GM12878 (cell line): Measurements from ENCODE around the gene KCNK1. TPM values are rescaled to one million over a fixed set of nuclear protein-coding genes. Genes with fewer than 3 reads are reported as not detected.
A peak's percentile ranks its signal among the peaks of the same experiment; 100 is the strongest.

Experiments
- ATAC-seq: fragments of 200-7000 bp; cut with Tn5 transposase; 3 replicates; pipeline ENCODE4 v1.9.1; 2020; ENCODE audit warnings: mild to moderate bottlenecking, moderate library complexity
- BruUV-seq: library from RNA; stranded (reverse); fragments of 400-500 nt; replicated peaks from 2 replicates; lab custom pipeline; 2021; lab: Mats Ljungman, UMichigan
- CTCF ChIA-PET: fragments of 300-600 bp; sonication (Branson Sonifier 250); formaldehyde crosslinking; extraction: SDS; loops from one replicate; lab custom pipeline; 2021; ENCODE audit warnings: inconsistent platforms; lab: Yijun Ruan, JAX
- POLR2A ChIA-PET: fragments of 350-600 bp; formaldehyde crosslinking; extraction: SDS; loops from one replicate; lab custom pipeline; 2021; ENCODE audit warnings: inconsistent platforms; lab: Charles Lee
- RAD21 ChIA-PET: fragments of 300-600 bp; sonication (Branson Sonifier 250); formaldehyde crosslinking; loops from one replicate; lab custom pipeline; 2023; ENCODE audit warnings: antibody characterized with exemption; ENCODE audit not compliant: unreplicated experiment; lab: Charles Lee
- SMC1A ChIA-PET: fragments of 300-600 bp; sonication (Branson Sonifier 250); formaldehyde crosslinking; loops from one replicate; lab custom pipeline; 2023; ENCODE audit not compliant: unreplicated experiment, uncharacterized antibody; lab: Charles Lee
- DNase-seq: peaks from one replicate; pipeline ENCODE4 v3.0.0-alpha.2; 2011; ENCODE audit warnings: low read depth, low spot score
- FAIRE-seq: peaks from 3 replicates; lab custom pipeline; 2011; peaks lifted over from hg19 to GRCh38; lab: Jason Lieb, UNC
- H2AFZ ChIP-seq: 2 replicates; pipeline ENCODE4 v1.6.0; 2011; ENCODE audit warnings: low read depth, low read length, control low read depth; ENCODE audit not compliant: control insufficient read depth
- H3K27ac ChIP-seq: 2 replicates; pipeline ENCODE4 v1.5.1; 2011; ENCODE audit warnings: control low read depth; ENCODE audit not compliant: control insufficient read depth, insufficient read depth
- H3K27me3 ChIP-seq, 2 experiments: replicated peaks in 1 of 2; 2 replicates each; pipeline versions ENCODE4 v1.6.0 to v1.6.1; 2011; ENCODE audit warnings: low read length in 1 of 2; ENCODE audit not compliant: control insufficient read depth in 2 of 2, insufficient read depth in 2 of 2
- H3K36me3 ChIP-seq, 2 experiments: 2 replicates each; pipeline ENCODE4 v1.5.1; 2011; ENCODE audit warnings: low read length in 1 of 2; ENCODE audit not compliant: control insufficient read depth in 2 of 2, insufficient read depth in 2 of 2
- H3K4me1 ChIP-seq: 2 replicates; pipeline ENCODE4 v1.6.1; 2011; ENCODE audit warnings: mild to moderate bottlenecking, low read length, moderate library complexity, mixed read lengths; ENCODE audit not compliant: control insufficient read depth, insufficient read depth
- H3K4me2 ChIP-seq: 2 replicates; pipeline ENCODE4 v1.6.0; 2011; ENCODE audit warnings: control low read depth; ENCODE audit not compliant: control insufficient read depth, insufficient read depth
- H3K4me3 ChIP-seq: fragments of 200-600 bp; sonication (generic); 2 replicates; pipeline ENCODE4 v1.5.1; 2016
- H3K79me2 ChIP-seq: 2 replicates; pipeline ENCODE4 v1.6.0; 2011; ENCODE audit warnings: low read length; ENCODE audit not compliant: control insufficient read depth, insufficient read depth
- H3K9ac ChIP-seq: 2 replicates; pipeline ENCODE4 v1.8.0; 2011; ENCODE audit warnings: low read length, control low read depth, mixed read lengths; ENCODE audit not compliant: control insufficient read depth, insufficient read depth
- H3K9me3 ChIP-seq: replicated peaks from 3 replicates; pipeline ENCODE4 v1.5.1; 2011; ENCODE audit warnings: mild to moderate bottlenecking, low read length; ENCODE audit not compliant: control insufficient read depth, insufficient read depth
- H4K20me1 ChIP-seq: 2 replicates; pipeline ENCODE4 v1.6.0; 2011; ENCODE audit not compliant: control insufficient read depth, insufficient read depth
- BCL11A ChIP-seq: IDR thresholded peaks from 2 replicates; pipeline ENCODE4 v1.6.1; 2011; ENCODE audit warnings: low read depth, low read length
- BHLHE40 ChIP-seq, 2 experiments: fragments of 450-650 bp in 1 of 2; IDR thresholded peaks; 2 replicates each; pipeline ENCODE4 v1.6.1; 2011 to 2017; ENCODE audit warnings: low read depth in 2 of 2, borderline replicate concordance in 1 of 2, improper control_type of control experiment in 1 of 2, low read length in 1 of 2, mild to moderate bottlenecking in 1 of 2
- BRCA1 ChIP-seq: IDR thresholded peaks from 2 replicates; pipeline ENCODE4 v1.6.1; 2011; ENCODE audit warnings: low read depth, low read length, improper control_type of control experiment
- ETV6 ChIP-seq, 2 experiments: fragments of 450-650 bp in 1 of 2; IDR thresholded peaks in 1 of 2; conservative IDR thresholded peaks in 1 of 2; 2 replicates each; pipeline ENCODE4 v1.6.1; 2014; ENCODE audit warnings: antibody characterized with exemption in 1 of 2, borderline replicate concordance in 1 of 2, low read depth in 1 of 2, mild to moderate bottlenecking in 1 of 2, moderate library complexity in 1 of 2
- JUNB ChIP-seq: IDR thresholded peaks from 2 replicates; pipeline ENCODE4 v1.6.1; 2016; ENCODE audit warnings: antibody characterized with exemption, mild to moderate bottlenecking
- MYC ChIP-seq: IDR thresholded peaks from 2 replicates; pipeline ENCODE4 v1.6.1; 2011; ENCODE audit warnings: mild to moderate bottlenecking, low read length, moderate library complexity, inconsistent platforms; ENCODE audit not compliant: insufficient read depth, insufficient replicate concordance, insufficient read length, severe bottlenecking
- PAX5 ChIP-seq: IDR thresholded peaks from 2 replicates; pipeline ENCODE4 v1.6.1; 2011; ENCODE audit warnings: low read depth, low read length, borderline replicate concordance
- PML ChIP-seq: IDR thresholded peaks from 2 replicates; pipeline ENCODE4 v1.6.1; 2012; ENCODE audit warnings: low read length, inconsistent platforms
- RBBP5 ChIP-seq: fragments of 200-600 bp; sonication (generic); conservative IDR thresholded peaks from 2 replicates; pipeline ENCODE4 v1.6.1; 2016
- RUNX3 ChIP-seq: IDR thresholded peaks from 2 replicates; pipeline ENCODE4 v1.6.1; 2012; ENCODE audit warnings: low read length, inconsistent platforms
- SMAD1 ChIP-seq: fragments of 450-650 bp; IDR thresholded peaks from 2 replicates; pipeline ENCODE4 v1.6.1; 2018; ENCODE audit warnings: mild to moderate bottlenecking, low read depth; ENCODE audit not compliant: partially characterized antibody
- SMAD5 ChIP-seq: IDR thresholded peaks from 2 replicates; pipeline ENCODE4 v1.6.1; 2016; ENCODE audit warnings: antibody characterized with exemption, low read depth
- SMARCA5 ChIP-seq: fragments of 450-650 bp; IDR thresholded peaks from 2 replicates; pipeline ENCODE4 v1.6.1; 2017; ENCODE audit warnings: mild to moderate bottlenecking
- SPI1 ChIP-seq: IDR thresholded peaks from 2 replicates; pipeline ENCODE4 v1.6.1; 2011; ENCODE audit warnings: low read depth, mild to moderate bottlenecking, low read length, moderate library complexity, borderline replicate concordance; ENCODE audit not compliant: insufficient read depth
- SRF ChIP-seq, 2 experiments: IDR thresholded peaks; 2 replicates each; pipeline ENCODE4 v1.6.1; 2011; ENCODE audit warnings: low read depth in 2 of 2, low read length in 2 of 2, mild to moderate bottlenecking in 1 of 2, moderate library complexity in 1 of 2
- SUZ12 ChIP-seq: fragments of 200-600 bp; sonication (generic); IDR thresholded peaks from one replicate; pipeline ENCODE4 v1.6.1; 2018; ENCODE audit warnings: antibody characterized with exemption, mild to moderate bottlenecking; ENCODE audit not compliant: unreplicated experiment
- ZBED1 ChIP-seq: IDR thresholded peaks from 2 replicates; pipeline ENCODE4 v1.6.1; 2016; ENCODE audit warnings: borderline replicate concordance
- ZNF24 ChIP-seq: fragments of 450-650 bp; IDR thresholded peaks from 2 replicates; pipeline ENCODE4 v1.6.1; 2017; ENCODE audit warnings: antibody characterized with exemption, mild to moderate bottlenecking
- ZNF384 ChIP-seq: IDR thresholded peaks from 2 replicates; pipeline ENCODE4 v1.6.1; 2012; ENCODE audit warnings: low read depth, mild to moderate bottlenecking, low read length, improper control_type of control experiment, borderline replicate concordance
- in situ Hi-C: fragments of 300-500 bp; cut with MboI; formaldehyde crosslinking; loops from 9 replicates; pipeline ENCODE4 v1.14.3; 2018; ENCODE audit warnings: mixed read lengths
- intact Hi-C: fragments of 100-400 bp; cut with micrococcal nuclease; formaldehyde crosslinking; loops from one replicate; pipeline ENCODE4 v1.14.2; 2022; ENCODE audit not compliant: unreplicated experiment
- polyA plus RNA-seq, 11 experiments: library from polyadenylated mRNA; depleted of rRNA in 4 of 11; unstranded in 6 of 11; stranded (reverse) in 5 of 11; fragments of >200 nt; fragmentation: Nextera tagmentation in 4 of 11; fragmentation: Illumina TruSeq in 1 of 11; extraction: Ambion mirVana in 4 of 11; extraction: Trizol in 1 of 11; gene quantifications; 1 replicate in 1 of 11; 2 replicates in 10 of 11; pipeline versions ENCODE4 v1.2.1 to v1.2.3, GENCODE V29; 2011 to 2016; ENCODE audit warnings: inconsistent platforms in 2 of 11, missing spikeins in 2 of 11, low read depth in 1 of 11
- total RNA-seq, 4 experiments: library from RNA; depleted of rRNA in 3 of 4; stranded (reverse); fragments of >200 nt in 3 of 4; fragmentation: Illumina TruSeq in 1 of 4; extraction: Trizol in 1 of 4; gene quantifications; 2 replicates each; pipeline versions ENCODE4 v1.2.1 to v1.2.3, GENCODE V29; 2013 to 2021
- TF ChIP-seq, protein P1 (sequence below): IDR thresholded peaks from 2 replicates; pipeline ENCODE4 v1.6.1; 2011; ENCODE audit warnings: mild to moderate bottlenecking, low read depth, low read length, moderate library complexity; ENCODE audit not compliant: insufficient replicate concordance
- TF ChIP-seq, protein P2 (sequence below): fragments of 450-650 bp; IDR thresholded peaks from 2 replicates; pipeline ENCODE4 v1.6.1; 2016; ENCODE audit warnings: mild to moderate bottlenecking, moderate library complexity, borderline replicate concordance

Gene KCNK1
- total and polyA plus RNA-seq, 10 of the 15 experiments (the other 5 are each of a cell fraction or from before 2014, with no cell fraction given): 9.4 to 27.6 (median 15.1) TPM

DNA sequence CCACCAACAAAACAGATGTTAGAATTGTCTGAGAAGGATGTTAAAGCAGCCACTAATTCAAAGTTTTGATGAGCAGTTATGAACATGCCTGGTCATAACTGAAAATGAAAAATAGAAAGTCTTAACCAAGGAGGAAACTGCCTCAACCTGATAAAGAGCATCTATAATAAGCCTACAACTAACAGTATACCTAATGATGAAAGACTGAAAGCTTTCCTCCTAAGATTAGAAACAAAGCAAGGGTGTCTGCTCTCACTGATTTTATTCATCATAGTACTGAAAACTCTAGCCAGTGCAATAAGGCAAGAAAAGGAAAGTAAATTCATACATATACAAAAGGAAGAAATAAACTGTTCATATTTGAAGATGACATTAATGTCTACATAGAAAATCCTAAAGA, 82.0 kb downstream of the KCNK1 start:
- ChIA-PET SMC1A (interaction anchor here (1.2 to 3.8 kb wide), 3 partner anchors 18 to 255 kb away, joined by 3 to 34 read pairs (median 18); no protein-coding TSS in a partner anchor), RAD21 (interaction anchor here (1.7 to 3.3 kb wide), 3 partner anchors 22 to 146 kb away, joined by 4 to 23 read pairs (median 8); no protein-coding TSS in a partner anchor), CTCF (no interaction called here), POLR2A (no interaction called here)
- H3K27me3 ChIP-seq: no peaks in the 10 kb centered on the region
- FAIRE-seq: no peak
- peaks cover 5% of the 10 kb centered on the region; the same call in 1 of the 2 replicates for H3K4me1 ChIP-seq
- no TSS peak for BruUV-seq
- ATAC-seq: peak; percentile 75
- H3K79me2 ChIP-seq: no peaks in the 10 kb centered on the region
- H4K20me1 ChIP-seq: no peaks in the 10 kb centered on the region
- H3K9me3 ChIP-seq: peaks cover 3% of the 10 kb centered on the region; the same call in 2 of the 3 replicates
- H3K4me3 ChIP-seq: no peak overlapping the region
- no peak overlapping the region for H3K27ac ChIP-seq
- no peak overlapping the region for H3K9ac ChIP-seq
- H3K4me2 ChIP-seq: no peak overlapping the region
- intact Hi-C loops (no loop called here), in situ Hi-C loops (no loop called here)
- no peak overlapping the region for H2AFZ ChIP-seq
- DNase-seq: no peak
- H3K36me3 ChIP-seq: no peaks in the 10 kb centered on the region
- no peak for TF ChIP-seq PAX5
- TF ChIP-seq ZNF24: no peak
- no peak for TF ChIP-seq SUZ12
- TF ChIP-seq MYC: no peak
- TF ChIP-seq BRCA1: no peak
- TF ChIP-seq ZNF384: no peak
- TF ChIP-seq PML: 0 out of 2 replicates have a peak, but pooled peaks have one; percentile 27
- TF ChIP-seq JUNB: peak; percentile 52
- TF ChIP-seq SMAD5: no peak
- TF ChIP-seq BCL11A: no peak
- no peak for TF ChIP-seq RBBP5
- peak; percentile 41; the same call in 1 of the 2 replicates for TF ChIP-seq SMARCA5
- no peak for TF ChIP-seq SRF (IDR thresholded peaks at IDR 0.05; ENCODE audit: low read depth in 2 of 2, low read length in 2 of 2)
- 0 out of 4 replicates have a peak, but pooled peaks of 1 of the 2 experiments have one; percentile 33 for TF ChIP-seq ETV6 (conservative IDR thresholded peaks at IDR 0.05 in 1 of 2, IDR thresholded peaks at IDR 0.05 in 1 of 2; ENCODE audit: borderline replicate concordance in 1 of 2, low read depth in 1 of 2)
- TF ChIP-seq BHLHE40 (IDR thresholded peaks at IDR 0.05; ENCODE audit: borderline replicate concordance in 1 of 2, low read depth in 2 of 2, low read length in 1 of 2): no peak
- TF ChIP-seq RUNX3: peak; percentile 12; the same call in 1 of the 2 replicates
- TF ChIP-seq SMAD1: no peak
- TF ChIP-seq, protein P1, sequence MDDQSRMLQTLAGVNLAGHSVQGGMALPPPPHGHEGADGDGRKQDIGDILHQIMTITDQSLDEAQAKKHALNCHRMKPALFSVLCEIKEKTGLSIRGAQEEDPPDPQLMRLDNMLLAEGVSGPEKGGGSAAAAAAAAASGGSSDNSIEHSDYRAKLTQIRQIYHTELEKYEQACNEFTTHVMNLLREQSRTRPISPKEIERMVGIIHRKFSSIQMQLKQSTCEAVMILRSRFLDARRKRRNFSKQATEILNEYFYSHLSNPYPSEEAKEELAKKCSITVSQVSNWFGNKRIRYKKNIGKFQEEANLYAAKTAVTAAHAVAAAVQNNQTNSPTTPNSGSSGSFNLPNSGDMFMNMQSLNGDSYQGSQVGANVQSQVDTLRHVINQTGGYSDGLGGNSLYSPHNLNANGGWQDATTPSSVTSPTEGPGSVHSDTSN: no peak
- TF ChIP-seq, protein P2, sequence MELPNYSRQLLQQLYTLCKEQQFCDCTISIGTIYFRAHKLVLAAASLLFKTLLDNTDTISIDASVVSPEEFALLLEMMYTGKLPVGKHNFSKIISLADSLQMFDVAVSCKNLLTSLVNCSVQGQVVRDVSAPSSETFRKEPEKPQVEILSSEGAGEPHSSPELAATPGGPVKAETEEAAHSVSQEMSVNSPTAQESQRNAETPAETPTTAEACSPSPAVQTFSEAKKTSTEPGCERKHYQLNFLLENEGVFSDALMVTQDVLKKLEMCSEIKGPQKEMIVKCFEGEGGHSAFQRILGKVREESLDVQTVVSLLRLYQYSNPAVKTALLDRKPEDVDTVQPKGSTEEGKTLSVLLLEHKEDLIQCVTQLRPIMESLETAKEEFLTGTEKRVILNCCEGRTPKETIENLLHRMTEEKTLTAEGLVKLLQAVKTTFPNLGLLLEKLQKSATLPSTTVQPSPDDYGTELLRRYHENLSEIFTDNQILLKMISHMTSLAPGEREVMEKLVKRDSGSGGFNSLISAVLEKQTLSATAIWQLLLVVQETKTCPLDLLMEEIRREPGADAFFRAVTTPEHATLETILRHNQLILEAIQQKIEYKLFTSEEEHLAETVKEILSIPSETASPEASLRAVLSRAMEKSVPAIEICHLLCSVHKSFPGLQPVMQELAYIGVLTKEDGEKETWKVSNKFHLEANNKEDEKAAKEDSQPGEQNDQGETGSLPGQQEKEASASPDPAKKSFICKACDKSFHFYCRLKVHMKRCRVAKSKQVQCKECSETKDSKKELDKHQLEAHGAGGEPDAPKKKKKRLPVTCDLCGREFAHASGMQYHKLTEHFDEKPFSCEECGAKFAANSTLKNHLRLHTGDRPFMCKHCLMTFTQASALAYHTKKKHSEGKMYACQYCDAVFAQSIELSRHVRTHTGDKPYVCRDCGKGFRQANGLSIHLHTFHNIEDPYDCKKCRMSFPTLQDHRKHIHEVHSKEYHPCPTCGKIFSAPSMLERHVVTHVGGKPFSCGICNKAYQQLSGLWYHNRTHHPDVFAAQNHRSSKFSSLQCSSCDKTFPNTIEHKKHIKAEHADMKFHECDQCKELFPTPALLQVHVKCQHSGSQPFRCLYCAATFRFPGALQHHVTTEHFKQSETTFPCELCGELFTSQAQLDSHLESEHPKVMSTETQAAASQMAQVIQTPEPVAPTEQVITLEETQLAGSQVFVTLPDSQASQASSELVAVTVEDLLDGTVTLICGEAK: no peak
- no peak for TF ChIP-seq ZBED1
- TF ChIP-seq SPI1: no peak
